Smooth muscle cell (in vitro differentiated cells): ENCODE results near the gene STXBP5L. TPM values are rescaled to one million over a fixed set of nuclear protein-coding genes. Genes with fewer than 3 reads are reported as not detected.
"Not testable (repeated sequence)": the region's sequence is repeated elsewhere in the genome, so short reads cannot be mapped to it uniquely, and the experiment has no call there.

Source experiments
- DNase-seq: peaks from one replicate; lab custom pipeline; 2025; ENCODE audit not compliant: unreplicated experiment; lab: John Stamatoyannopoulos, UW
- H2AFZ ChIP-seq: fragments of 200-600 bp; sonication (generic); 2 replicates; pipeline ENCODE4 v1.6.0; 2016; ENCODE audit warnings: antibody characterized with exemption, low read depth, mild to moderate bottlenecking
- H3F3A ChIP-seq: fragments of 200-600 bp; sonication (generic); 2 replicates; pipeline ENCODE4 v1.6.0; 2017; ENCODE audit warnings: antibody characterized with exemption, low read depth
- H3K27ac ChIP-seq: fragments of 200-600 bp; sonication (generic); 2 replicates; pipeline ENCODE4 v1.5.1; 2016; ENCODE audit warnings: low read depth, mild to moderate bottlenecking
- H3K27me3 ChIP-seq: fragments of 200-600 bp; sonication (generic); 2 replicates; pipeline ENCODE4 v1.6.1; 2016; ENCODE audit warnings: low read depth, mild to moderate bottlenecking
- H3K36me3 ChIP-seq: fragments of 200-600 bp; sonication (generic); 2 replicates; pipeline ENCODE4 v1.5.1; 2016; ENCODE audit warnings: low read depth
- H3K4me1 ChIP-seq: fragments of 200-600 bp; sonication (generic); 2 replicates; pipeline ENCODE4 v1.5.1; 2016; ENCODE audit warnings: low read depth
- H3K4me2 ChIP-seq: fragments of 200-600 bp; sonication (generic); 2 replicates; pipeline ENCODE4 v1.6.0; 2016; ENCODE audit warnings: mild to moderate bottlenecking
- H3K4me3 ChIP-seq: fragments of 200-600 bp; sonication (generic); 2 replicates; pipeline ENCODE4 v1.5.1; 2016; ENCODE audit warnings: mild to moderate bottlenecking
- H3K79me2 ChIP-seq: fragments of 200-600 bp; sonication (generic); 2 replicates; pipeline ENCODE4 v1.6.0; 2016; ENCODE audit warnings: low read depth, mild to moderate bottlenecking
- H3K9ac ChIP-seq: fragments of 200-600 bp; sonication (generic); 2 replicates; pipeline ENCODE4 v1.6.0; 2016; ENCODE audit warnings: low read depth
- H3K9me3 ChIP-seq: fragments of 200-600 bp; sonication (generic); replicated peaks from 2 replicates; pipeline ENCODE4 v1.5.1; 2016; ENCODE audit warnings: low read depth
- H4K20me1 ChIP-seq: fragments of 200-600 bp; sonication (generic); 2 replicates; pipeline ENCODE4 v1.6.0; 2016; ENCODE audit warnings: low read depth
- CTCF ChIP-seq: fragments of 200-600 bp; sonication (generic); IDR thresholded peaks from 2 replicates; pipeline ENCODE4 v1.5.1; 2017; ENCODE audit warnings: borderline replicate concordance, mild to moderate bottlenecking, antibody characterized with exemption; ENCODE audit not compliant: insufficient read depth, poor library complexity, severe bottlenecking
- WGBS: methylation state at CpG from one replicate; pipeline ENCODE4 v1.1.7; 2016; ENCODE audit warnings: low lambda C conversion rate; 5-methylcytosine and 5-hydroxymethylcytosine counted together
- polyA plus RNA-seq: library from polyadenylated mRNA; unstranded; fragments of >200 nt; fragmentation: Nextera tagmentation; extraction: Ambion mirVana; gene quantifications from 2 replicates; pipeline ENCODE4 v1.2.1, GENCODE V29; 2016
- total RNA-seq: library from RNA; depleted of rRNA; stranded (reverse); fragments of >200 nt; gene quantifications from 2 replicates; pipeline ENCODE4 v1.2.3, GENCODE V29; 2014

STXBP5L gene
- total and polyA plus RNA-seq, 2 experiments from 2014 or later = 3.3 to 10.3 TPM

- H3K79me2 ChIP-seq = no peaks in the 10 kb centered on the region
- no peak overlapping the region for H3K4me2 ChIP-seq
- no peaks in the 10 kb centered on the region for H3K36me3 ChIP-seq
- no peaks in the 10 kb centered on the region for H4K20me1 ChIP-seq
- H3K4me1 ChIP-seq = no peaks in the 10 kb centered on the region
- H2AFZ ChIP-seq = no peak overlapping the region
- no peak overlapping the region for H3K27ac ChIP-seq
- TF ChIP-seq CTCF = no peak
- no peaks in the 10 kb centered on the region for H3F3A ChIP-seq
- no peaks in the 10 kb centered on the region for H3K9me3 ChIP-seq
- H3K4me3 ChIP-seq = no peak overlapping the region
- H3K9ac ChIP-seq = no peak overlapping the region
- WGBS = 56% methylated on average over 7 of the region's 7 CpGs
- H3K27me3 ChIP-seq = no peaks in the 10 kb centered on the region
- DNase-seq = no peak
Observed at GRCh38 chr3:121165397-121165837, 257.4 kb downstream of the STXBP5L start.

DNA sequence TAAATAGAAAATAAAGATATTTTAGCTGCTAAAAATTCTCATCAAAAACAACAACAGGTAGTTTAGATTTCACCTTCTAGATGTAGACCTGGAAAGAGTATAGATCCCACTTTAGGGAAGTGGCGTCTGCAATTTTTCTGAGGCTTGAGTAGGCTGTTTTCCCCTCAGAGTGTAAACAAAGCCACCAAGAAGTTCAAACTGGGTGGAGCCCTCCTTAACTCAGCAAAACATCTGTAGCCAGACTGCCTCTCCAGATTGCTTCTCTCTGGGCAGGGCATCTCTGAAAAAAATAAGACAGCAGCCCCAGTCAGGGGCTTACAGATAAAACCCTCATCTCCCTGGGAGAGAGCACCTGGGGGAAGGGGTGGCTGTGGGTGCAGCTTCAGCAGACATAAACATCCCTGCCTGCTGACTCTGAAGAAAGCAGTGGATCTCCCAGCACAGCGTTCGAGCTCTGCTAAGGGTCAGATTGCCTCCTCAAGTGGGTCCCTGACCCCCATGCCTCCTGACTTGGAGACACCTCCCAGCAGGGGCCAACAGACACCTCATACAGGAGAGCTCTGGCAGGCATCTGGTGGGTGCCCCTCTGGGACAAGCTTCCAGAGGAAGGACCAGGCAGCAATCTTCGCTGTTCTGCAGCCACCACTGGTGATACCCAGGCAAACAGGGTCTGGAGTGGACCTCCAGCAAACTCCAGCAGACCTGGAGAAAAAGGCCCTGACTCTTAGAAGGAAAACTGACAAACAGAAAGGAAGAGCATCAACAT, 259.6 kb downstream of the STXBP5L start:
- Histone ChIP-seq H3K4me3 (no peak overlapping the region), H3K27me3 (no peaks in the 10 kb centered on the region), H3K4me2 (no peak overlapping the region), H3K9ac (no peak overlapping the region), H3K36me3 (no peaks in the 10 kb centered on the region), H3K79me2 (no peaks in the 10 kb centered on the region), H3F3A (no peaks in the 10 kb centered on the region), H4K20me1 (no peaks in the 10 kb centered on the region), H3K9me3 (peaks cover 5% of the 10 kb centered on the region), H2AFZ (no peak overlapping the region), H3K27ac (no peak overlapping the region), H3K4me1 (no peaks in the 10 kb centered on the region)
- no peak for DNase-seq
- WGBS = 87% methylated on average over 4 of the region's 4 CpGs
- no peak for TF ChIP-seq CTCF

DNA sequence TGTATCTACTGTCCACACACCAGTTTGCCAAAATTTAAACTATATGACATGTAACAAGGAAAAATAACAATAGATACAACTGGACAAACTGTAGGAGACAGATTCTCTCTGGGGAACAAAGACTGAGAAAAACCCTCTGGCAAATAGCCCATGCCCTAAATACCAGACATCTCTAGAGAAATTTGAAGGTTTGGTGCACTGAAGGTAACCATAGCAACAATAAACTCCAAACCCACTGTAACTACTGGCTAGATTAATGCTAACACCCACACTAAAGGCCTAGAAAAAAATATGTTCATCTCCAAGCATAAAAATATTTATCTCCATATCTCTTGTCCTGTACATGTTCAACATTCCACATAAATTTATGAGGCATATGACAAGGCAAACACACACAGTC, 267.1 kb downstream of the STXBP5L start:
- Histone ChIP-seq H3K79me2 (no peaks in the 10 kb centered on the region), H3K9ac (no peak overlapping the region), H3K36me3 (no peaks in the 10 kb centered on the region), H3K4me1 (no peaks in the 10 kb centered on the region), H3K27me3 (no peaks in the 10 kb centered on the region), H3K27ac (peak overlapping the region; percentile 14), H3K4me3 (no peak overlapping the region), H3K4me2 (no peak overlapping the region), H4K20me1 (no peaks in the 10 kb centered on the region), H3F3A (no peaks in the 10 kb centered on the region), H3K9me3 (peaks cover 8% of the 10 kb centered on the region), H2AFZ (no peak overlapping the region)
- TF ChIP-seq CTCF = no peak
- no peak for DNase-seq

GRCh38 chr3:121190626-121191025, 282.6 kb downstream of the STXBP5L start:
- 87% methylated on average over 16 of the region's 26 CpGs for WGBS
- not testable (repeated sequence) for H2AFZ ChIP-seq, H3K4me1 ChIP-seq, H3K27ac ChIP-seq, H3K27me3 ChIP-seq, H3K4me3 ChIP-seq, H3F3A ChIP-seq, H3K36me3 ChIP-seq, H3K4me2 ChIP-seq, DNase-seq, H4K20me1 ChIP-seq, H3K9ac ChIP-seq, H3K9me3 ChIP-seq, H3K79me2 ChIP-seq
